NCI-H2196 (cell line): Measurements from ENCODE around the gene TBC1D26.
A peak's percentile ranks its signal among the peaks of the same experiment; 100 is the strongest.
"Not testable (repeated sequence)": the region's sequence is repeated elsewhere in the genome, so short reads cannot be mapped to it uniquely, and the experiment has no call there.

ENCODE experiments used
- DNase-seq: peaks from one replicate; lab custom pipeline; 2025; ENCODE audit not compliant: unreplicated experiment; lab: John Stamatoyannopoulos, UW

TBC1D26 gene

DNA sequence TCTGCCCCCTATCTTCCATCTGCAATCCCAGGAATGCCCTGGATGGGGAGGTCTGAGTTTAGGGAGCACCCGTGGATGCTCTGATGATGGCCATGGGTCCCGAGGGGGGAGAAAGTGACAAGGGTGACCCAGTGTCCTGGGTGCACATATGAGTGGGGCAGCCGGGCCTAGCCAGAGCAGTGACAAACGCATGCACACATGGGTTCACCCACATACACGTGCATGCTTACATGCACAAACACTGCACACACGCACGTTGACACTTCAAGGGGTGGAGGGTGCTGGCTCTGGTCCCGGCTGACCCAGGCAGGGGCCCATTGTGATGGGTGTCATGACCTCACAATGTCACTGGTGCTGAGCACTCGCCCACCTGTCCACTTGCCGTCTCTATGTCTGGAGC, at the start of gene TBC1D26:
Gene TBC1D26, plus strand, starts transcription at position 384 of the 400 bp plus-strand sequence. CDS start 3,066 bp downstream, outside the sequence.
- not testable (repeated sequence) for DNase-seq

DNA sequence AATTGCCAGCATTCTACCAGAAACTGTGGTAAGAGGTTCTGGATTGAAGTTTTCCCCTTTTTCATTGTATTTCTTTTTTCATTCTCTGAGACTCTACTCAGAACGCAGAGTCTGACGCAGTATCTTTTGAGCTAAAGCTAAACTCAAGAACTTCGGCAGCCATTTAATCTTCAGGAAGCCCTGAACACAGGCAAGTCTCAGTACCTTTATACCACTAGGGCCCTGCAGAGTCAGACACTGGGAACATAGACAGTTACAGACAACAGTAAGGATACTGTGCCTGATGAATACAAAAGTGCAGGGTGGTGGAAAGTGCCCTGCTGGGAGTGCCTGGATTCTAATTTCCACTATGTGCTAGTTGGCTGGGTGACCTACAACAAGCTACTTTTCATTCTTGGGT, 48.9 kb upstream of the TBC1D26 start:
- DNase-seq = not testable (repeated sequence)

DNA sequence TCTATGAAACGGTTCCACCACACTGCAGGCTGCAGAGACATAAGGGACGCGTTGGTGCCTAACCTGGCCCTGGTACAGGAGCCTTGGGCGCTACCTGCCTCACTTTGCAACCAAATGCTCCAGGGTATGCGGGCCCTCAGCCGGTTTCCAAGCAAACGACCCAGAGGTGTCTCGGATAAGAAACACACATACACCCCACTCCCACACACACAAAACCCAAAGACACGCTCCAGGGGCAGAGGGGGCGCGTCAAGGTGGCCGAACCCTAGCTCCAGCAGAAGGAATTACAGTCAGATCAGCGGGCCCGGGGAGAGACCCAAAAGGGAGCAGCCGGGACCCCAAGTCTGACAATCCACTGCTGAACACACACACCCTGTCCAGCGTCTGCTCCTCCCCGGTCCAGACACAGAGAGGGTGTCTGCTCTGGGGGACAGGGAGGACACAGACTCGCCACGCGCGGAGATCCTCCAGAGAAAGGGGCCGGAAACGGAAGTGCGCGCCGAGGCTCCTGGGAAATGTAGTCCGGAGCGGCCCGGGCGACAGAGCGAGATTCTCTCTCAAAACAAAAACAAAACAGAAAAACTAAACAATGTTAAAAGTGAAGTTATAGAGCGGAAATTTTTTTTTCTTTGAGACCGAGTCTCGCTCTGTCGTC, 48.1 kb upstream of the TBC1D26 start, which contains the start of gene TRIM16:
Gene TRIM16, minus strand, starts transcription at position 488 of the 655 bp plus-strand sequence. CDS start 32,702 bp downstream, outside the sequence.
- peak; percentile 28 for DNase-seq

DNA sequence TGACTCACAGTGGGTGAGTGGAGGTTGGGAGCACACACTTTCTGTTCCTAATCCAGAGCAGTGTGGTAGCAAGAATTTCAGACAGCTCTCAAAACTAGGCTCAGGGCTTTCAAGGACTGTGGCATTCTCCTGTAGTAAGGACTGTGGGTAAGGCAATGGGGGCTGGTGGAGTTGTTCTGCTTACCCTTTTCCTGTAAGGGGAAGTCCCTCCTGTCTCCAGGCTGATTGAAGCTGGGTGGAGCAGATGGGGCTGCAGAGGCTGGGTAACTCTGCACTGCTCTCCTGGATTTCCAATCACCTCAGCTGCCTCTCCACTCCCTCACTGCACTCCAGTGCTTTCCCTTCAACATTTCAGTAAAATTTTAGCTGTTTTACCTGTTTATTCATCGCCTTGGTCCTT, 44.6 kb upstream of the TBC1D26 start:
- not testable (repeated sequence) for DNase-seq

DNA sequence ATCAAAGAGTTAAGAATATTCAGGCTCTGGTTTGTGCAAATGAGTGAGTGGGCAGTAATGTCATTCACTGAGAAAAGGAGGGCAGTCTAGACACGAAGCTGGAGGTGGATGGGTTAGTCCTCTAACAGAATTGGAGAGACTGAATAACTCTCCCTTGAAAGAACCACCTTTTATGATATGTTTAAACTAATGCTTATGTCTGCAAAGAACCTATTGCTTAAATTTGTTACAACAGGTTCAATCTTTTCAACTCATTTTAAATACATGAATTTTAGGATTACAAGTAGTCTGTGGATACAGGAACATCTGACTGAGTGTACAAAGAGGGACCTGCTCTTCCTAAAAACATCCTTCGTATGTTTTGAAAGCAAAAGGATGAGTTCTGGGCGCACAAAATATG, 33.1 kb upstream of the TBC1D26 start:
- DNase-seq = not testable (repeated sequence)

DNA sequence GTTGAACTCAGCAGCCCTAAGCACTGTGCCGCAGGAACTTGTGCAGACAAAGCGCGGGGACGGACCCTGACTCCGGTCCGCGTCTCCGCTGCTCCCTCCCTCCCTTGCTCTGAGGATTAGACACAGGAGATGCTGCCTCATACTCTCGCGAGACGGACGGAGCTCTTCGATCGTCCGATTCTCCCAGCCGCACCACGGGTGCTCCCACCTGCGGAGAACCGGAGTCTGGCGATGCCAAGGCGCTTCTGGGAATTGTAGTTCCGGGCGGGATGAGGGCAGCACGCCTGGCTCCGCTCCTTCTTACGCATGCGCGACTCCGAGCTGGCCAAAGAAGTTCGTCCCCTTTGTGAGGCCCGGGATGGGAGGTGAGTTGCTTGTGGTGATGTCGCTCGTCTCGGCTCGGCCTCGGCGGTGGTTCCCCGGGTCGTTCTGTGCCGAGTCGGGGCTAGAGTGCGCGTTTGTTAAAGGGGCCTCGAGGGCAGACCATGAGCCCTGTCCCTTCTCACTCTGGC, 32.6 kb upstream of the TBC1D26 start, which contains the start of gene ZNF286A:
Gene ZNF286A, plus strand, starts transcription at position 340 of the 512 bp plus-strand sequence. CDS start 578 bp downstream, outside the sequence.
- DNase-seq = peak; percentile 90

DNA sequence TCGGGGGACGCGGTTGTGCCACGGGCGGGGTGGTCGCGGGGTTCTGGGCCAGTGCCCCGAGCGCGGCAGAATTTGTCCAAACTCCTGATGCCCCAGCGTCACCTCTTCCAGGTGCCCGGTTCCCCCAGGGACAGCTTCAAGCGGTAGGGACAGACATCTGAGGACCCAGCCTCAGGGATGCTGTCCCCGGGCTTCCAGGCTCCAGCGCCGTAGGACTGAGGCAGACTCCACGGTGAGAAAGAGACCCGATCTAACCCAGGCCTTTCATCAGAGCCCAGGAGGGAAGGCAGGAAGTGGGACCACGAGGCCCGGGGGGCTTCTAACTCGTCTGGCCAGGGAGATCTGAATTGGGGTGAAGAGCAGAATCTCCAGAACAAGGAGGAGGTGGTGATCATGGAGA, 32.1 kb upstream of the TBC1D26 start:
- not testable (repeated sequence) for DNase-seq

DNA sequence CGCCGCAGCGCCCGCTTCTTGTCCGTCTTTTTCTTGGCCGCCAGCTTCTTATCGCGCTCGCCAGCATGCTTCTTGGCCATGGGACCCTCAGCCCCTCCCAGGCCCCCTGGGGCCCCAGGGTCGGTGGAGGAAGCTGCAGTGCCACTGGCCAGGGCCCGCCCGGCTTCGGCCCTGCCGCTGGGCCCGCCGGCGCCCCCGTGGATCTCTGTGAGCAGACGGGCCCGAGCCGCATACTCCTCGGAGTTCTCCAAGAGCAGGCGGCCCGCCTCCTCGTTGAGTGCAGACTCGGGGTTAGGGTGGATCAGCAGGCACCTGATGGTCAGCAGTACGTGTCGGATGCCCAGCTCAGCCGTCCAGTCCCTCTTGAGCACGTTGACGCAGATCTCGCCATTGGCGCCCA, 27.8 kb upstream of the TBC1D26 start:
- not testable (repeated sequence) for DNase-seq

DNA sequence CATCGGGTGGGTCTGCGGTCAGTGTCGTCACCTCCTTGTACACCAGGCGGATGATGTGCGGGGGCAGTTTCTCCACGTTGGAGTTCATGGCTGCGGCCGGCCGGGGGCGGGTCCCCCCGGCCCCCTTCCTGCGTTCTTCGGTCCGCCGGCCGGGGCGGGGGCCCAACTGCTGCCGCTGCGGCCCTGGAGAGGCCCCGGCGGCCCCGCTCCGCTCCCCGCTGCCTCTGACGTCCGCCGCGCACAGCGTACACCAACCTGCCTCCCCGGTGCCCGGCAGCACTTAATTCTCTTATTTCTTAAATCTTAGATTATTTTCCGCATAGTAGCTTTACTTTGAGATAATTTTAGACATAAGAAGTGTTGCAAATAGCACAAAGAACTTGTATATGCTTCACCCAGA, 27.3 kb upstream of the TBC1D26 start:
- not testable (repeated sequence) for DNase-seq

DNA sequence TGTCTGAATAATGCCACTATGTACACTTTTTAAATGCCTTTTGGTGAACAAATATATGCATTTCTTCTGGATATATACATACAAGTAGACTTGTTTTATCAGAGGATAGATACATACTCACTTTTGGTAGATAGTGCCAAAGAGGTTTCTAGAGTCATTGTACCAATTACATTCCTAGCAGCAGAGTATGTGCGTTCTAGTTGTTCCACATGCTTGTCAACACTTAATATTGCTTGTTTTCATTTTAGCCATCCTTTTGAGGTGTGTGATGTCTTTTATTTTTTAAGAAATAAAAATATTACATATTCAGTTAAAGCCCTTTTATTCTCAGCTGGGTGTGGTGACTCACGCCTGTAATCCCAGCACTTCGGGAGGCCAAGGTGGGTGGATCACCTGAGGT, 23.2 kb upstream of the TBC1D26 start:
- DNase-seq = not testable (repeated sequence)

DNA sequence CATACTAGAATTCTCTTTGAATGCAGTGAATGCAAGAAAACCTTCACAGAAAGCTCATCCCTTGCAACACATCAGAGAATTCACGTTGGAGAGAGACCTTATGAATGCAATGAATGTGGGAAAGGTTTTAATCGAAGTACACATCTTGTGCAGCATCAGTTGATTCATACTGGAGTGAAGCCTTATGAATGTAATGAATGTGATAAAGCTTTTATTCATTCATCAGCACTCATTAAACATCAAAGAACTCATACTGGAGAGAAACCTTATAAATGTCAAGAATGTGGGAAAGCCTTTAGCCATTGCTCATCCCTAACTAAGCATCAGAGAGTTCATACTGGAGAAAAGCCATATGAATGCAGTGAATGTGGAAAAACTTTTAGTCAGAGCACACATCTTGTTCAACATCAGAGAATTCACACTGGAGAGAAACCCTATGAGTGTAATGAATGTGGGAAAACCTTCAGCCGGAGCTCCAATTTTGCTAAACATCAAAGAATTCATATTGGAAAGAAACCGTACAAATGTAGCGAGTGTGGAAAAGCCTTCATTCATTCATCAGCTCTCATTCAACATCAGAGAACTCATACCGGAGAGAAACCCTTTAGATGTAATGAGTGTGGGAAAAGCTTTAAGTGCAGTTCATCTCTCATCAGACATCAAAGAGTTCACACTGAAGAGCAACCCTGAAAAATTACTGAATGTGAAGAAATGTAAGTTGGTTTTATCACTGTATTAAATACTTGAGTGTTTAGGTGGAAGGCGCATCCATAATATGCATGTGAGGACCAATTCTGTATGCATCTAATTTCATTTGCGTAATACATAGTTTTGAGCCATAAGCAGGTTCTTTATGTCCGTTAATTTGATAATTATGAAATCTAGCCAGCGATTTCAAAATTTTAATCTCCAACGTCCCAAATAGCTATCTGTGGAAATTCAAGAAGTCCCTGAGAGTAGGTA, 15.2 kb upstream of the TBC1D26 start:
- DNase-seq = not testable (repeated sequence)

DNA sequence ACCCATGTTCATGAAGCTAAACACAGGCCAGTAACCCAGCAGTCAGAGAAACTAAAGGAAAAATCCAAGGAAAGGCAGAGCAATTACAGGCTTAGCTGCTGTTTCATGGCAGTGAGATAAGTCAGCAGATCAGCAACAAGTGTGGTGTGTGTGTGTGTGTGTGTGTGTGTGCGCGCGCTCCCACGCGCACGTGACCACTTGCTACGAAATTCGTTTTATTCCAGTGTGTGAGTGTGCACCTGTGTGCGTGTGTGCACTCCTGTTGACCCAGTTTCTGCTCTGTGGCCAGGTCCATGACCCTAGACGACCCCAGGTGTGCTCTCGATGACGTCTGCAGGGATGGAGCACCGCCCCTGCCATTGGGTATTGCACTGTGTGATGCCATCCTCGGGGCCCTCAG, 1.5 kb upstream of the TBC1D26 start:
- not testable (repeated sequence) for DNase-seq

DNA sequence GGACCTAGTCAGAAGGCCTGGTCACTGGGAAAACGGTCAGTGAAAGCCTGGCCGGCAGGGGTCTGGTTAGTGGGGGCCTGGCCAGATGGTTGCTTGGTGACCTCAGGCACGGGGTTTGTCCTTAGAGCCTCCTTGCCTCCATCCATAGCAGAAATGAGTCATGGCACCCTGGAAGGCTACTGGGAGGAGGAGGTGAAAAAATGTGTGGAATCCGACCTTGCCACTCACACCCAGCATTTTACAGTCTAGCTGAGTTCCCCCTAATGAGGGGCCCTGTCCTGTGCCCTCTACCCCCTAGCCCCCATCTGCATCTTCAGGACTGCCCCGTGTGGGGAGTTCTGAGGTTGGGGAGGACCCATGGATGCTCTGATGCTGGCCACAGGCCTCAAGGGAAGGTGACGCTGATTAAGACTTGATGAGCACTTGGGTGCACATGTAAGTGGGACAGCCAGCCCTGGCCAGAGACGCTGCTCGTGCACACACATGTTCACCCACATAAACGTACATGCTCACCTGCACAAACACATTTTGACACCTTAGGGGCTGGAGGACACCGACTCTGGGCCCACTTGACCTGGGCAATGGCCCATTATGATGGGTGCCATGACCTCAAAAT, 1.2 kb downstream of the TBC1D26 start:
- DNase-seq = not testable (repeated sequence)

DNA sequence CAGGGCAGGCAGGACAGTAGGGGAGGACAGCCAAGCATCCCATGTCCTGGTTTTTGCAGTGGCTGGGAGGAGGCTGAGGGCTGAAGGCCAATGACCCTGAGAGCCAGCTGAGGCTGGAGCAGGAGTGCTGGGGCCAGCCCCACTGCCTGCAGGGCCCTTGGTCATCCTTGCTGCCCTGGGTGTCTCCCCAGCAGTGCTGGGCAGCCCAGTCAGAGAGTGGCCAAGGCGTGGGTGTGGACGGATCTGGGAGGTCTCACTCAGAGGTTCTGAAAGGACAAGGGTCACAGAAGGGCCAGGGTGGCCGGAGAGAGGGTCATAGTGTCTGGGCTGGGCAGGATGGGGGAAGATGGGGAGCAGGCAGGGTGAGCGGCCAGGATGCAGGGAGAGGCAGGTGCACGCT, 4.5 kb downstream of the TBC1D26 start:
- DNase-seq = not testable (repeated sequence)

DNA sequence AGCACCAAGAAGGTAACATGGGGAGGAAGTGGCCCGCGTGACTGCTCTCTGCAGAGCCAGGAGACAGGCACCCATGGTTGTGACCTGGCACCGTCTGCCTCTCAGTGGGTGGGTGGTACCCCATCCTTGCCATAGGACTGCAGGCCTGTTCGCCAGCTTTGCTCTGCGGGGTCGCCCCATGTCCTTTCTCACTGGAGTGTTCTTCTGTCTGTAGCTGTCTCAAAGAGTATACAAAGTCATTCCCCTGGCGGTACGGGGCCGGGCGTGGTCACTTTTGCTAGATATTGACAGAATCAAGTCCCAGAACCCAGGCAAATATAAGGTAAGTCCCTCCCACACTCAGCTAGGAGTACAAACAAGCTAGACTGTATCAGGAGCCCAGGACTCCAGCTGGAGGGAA, 6.0 kb downstream of the TBC1D26 start:
- DNase-seq = no peak

DNA sequence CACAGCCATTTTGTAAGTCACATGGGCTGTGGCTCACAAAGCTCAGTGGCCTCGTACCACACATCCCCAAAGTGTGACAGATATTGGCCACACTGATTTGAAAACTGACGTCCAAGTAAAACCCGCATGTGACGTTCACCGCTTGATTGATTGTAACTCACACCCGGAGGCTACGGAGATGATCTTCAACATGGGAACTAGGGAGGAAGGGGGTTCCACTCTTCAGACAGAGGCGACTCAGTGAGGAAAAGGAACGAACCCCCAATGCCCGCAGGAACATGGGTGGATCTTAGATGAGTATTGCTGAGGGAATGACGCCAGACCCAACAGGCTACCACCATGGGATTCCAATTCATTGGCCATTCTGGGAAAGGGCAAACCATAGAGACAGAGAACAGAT, 7.2 kb downstream of the TBC1D26 start:
- DNase-seq = not testable (repeated sequence)

DNA sequence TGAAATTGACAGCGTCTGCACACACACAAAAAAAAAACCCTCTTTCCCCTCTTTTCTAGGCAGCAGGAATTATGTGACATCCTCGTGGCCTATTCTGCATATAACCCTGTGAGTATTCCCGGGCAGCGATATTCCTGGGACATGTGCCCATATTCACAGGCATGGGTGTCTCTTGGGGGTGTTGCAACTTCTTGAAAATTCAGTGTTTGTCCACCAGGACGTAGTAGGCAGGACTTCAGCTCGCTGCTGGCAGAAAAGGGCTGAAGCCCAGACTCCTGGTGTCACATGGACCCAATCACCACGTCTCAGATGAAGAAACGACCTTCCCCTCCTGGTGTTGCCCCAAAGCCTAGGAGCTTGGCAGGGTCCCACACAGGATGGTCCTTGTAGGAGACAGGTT, 8.0 kb downstream of the TBC1D26 start:
- DNase-seq = not testable (repeated sequence)

DNA sequence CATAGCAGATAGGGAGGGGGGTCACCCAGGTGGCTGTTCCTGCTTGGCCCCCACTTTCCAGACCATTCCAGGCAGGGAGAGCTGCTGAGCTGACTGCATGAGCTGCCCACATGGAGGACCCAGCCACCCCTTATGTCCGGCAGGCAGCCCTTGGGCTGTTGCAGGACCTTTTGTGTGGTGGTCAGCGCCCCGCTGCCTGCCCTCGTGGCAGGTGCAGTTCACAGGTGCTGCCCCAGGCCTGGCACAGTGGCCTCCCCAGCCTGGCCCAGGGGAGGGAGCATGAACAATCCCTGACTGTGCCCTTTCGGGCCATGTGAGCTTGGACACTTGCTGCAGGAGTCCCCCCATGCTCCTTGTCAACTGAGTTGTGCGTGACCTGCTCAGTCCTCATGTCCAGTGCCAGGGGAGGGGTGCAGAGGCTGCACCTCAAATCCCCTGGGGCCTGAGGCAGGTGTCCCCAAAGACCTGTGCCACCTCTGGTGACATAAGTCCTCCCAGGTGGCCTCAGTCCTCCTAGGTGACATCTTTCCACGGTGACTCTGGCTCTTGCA, 8.6 kb downstream of the TBC1D26 start:
- no peak for DNase-seq

DNA sequence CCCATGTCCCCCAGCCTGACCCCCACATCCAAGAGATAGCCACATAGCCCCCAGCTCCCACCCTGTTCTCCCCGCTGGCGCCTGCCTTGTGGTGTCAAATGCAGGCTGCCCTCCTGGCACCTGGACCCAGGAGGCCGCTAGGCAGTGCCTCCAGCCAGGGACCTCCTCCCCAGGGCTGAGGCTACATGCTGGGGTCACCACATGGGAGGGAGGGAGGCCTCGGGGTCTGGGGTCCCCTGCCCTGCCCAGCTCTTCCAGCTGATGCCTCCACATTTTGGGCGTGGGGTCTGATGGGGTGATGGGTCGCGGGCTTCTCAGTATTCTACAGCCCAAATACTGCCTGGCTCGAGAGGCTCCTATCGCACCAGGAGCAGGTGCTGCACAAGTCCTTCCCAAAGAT, 9.5 kb downstream of the TBC1D26 start:
- no peak for DNase-seq

DNA sequence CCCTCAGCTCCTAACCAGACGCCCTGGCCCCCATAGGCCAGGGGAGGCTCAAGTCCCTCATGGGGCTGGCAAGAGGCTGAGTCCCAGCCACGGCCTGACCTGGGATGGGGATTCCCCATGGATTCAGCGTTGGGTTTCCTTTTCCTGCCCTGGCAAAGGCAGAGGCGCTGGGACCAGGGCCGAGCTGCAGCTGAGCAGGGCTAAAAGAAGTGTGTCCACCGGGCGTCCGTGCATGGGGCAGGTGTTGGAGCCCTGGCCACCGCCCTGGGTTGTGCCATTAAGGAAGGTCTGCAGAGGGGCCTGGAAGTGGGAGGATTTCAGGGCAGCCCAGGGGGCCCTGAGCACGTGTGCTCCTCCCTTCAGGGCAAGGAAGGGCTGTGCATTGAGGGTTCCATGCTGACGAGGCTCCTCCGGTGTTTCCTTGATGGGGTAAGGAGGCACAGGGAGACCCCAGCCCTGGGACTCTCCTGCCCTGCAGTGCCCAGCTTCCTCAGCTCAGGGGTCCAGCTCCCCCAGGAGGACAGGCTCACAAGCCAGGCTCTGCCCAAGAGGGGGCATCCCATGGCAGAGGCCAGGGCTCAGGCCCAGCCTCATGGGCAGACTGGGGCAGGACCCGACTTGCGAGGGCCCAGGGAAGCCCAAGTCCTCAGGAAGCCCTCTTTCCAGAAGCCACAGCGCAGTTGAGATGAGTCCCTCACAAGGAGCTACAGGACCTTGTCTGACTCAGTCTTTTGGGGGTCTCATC, 10.1 kb downstream of the TBC1D26 start:
- no peak for DNase-seq
